H1 (cell line): ENCODE data around the gene DHDH. TPM values are rescaled to one million over a fixed set of nuclear protein-coding genes. Genes with fewer than 3 reads are reported as not detected.

Experiments
- ASH2L ChIP-seq: fragments of 200-600, 300-600 bp; sonication (generic); IDR thresholded peaks from one replicate; pipeline ENCODE4 v1.7.1; 2017; ENCODE audit warnings: low read length
- BRCA1 ChIP-seq: IDR thresholded peaks from 2 replicates; pipeline ENCODE4 v1.6.1; 2012; ENCODE audit warnings: low read depth, low read length, improper control_type of control experiment
- CBX5 ChIP-seq: fragments of 300-800, 300-1000 bp; sonication (generic); IDR thresholded peaks from 2 replicates; pipeline ENCODE4 v1.7.1; 2016; ENCODE audit warnings: antibody characterized with exemption, low read length, low read depth
- CHD1 ChIP-seq: IDR thresholded peaks from 2 replicates; pipeline ENCODE4 v1.6.1; 2012; ENCODE audit warnings: low read depth, low read length, improper control_type of control experiment
- CHD2 ChIP-seq: IDR thresholded peaks from 2 replicates; pipeline ENCODE4 v1.6.1; 2012; ENCODE audit warnings: low read length, improper control_type of control experiment
- CREB1 ChIP-seq: IDR thresholded peaks from 2 replicates; pipeline ENCODE4 v1.6.1; 2012; ENCODE audit warnings: inconsistent platforms
- EGR1 ChIP-seq: IDR thresholded peaks from 2 replicates; pipeline ENCODE4 v1.6.1; 2011; ENCODE audit warnings: low read depth, low read length, borderline replicate concordance
- EP300 ChIP-seq, 2 experiments: IDR thresholded peaks; 1 replicate in 1 of 2; 2 replicates in 1 of 2; pipeline ENCODE4 v1.6.1; 2011 to 2012; ENCODE audit warnings: low read depth in 2 of 2, low read length in 2 of 2, mild to moderate bottlenecking in 2 of 2, borderline replicate concordance in 1 of 2, inconsistent platforms in 1 of 2, moderate library complexity in 1 of 2
- JUN ChIP-seq: IDR thresholded peaks from 2 replicates; pipeline ENCODE4 v1.6.1; 2011; ENCODE audit warnings: low read depth, mild to moderate bottlenecking, improper control_type of control experiment, low read length
- JUND ChIP-seq: IDR thresholded peaks from 2 replicates; pipeline ENCODE4 v1.6.1; 2011; ENCODE audit warnings: mild to moderate bottlenecking, improper control_type of control experiment, low read length
- KDM1A ChIP-seq: fragments of 200-600, 300-600 bp; sonication (generic); IDR thresholded peaks from 2 replicates; pipeline ENCODE4 v1.7.1; 2016; ENCODE audit warnings: mild to moderate bottlenecking, low read length, borderline replicate concordance
- KDM4A ChIP-seq: IDR thresholded peaks from one replicate; pipeline ENCODE4 v1.7.1; 2012; ENCODE audit warnings: low read depth, mild to moderate bottlenecking, moderate library complexity, low read length, inconsistent platforms; ENCODE audit not compliant: severe bottlenecking
- MAFK ChIP-seq: IDR thresholded peaks from 2 replicates; pipeline ENCODE4 v1.6.1; 2012; ENCODE audit warnings: low read depth, mild to moderate bottlenecking, improper control_type of control experiment, low read length
- MAX ChIP-seq: IDR thresholded peaks from 2 replicates; pipeline ENCODE4 v1.6.1; 2012; ENCODE audit warnings: inconsistent platforms
- NANOG ChIP-seq: IDR thresholded peaks from 2 replicates; pipeline ENCODE4 v1.6.1; 2011; ENCODE audit warnings: low read length, low read depth, mild to moderate bottlenecking, inconsistent platforms; ENCODE audit not compliant: insufficient read depth, poor library complexity, severe bottlenecking
- NRF1 ChIP-seq: IDR thresholded peaks from 2 replicates; pipeline ENCODE4 v1.6.1; 2011; ENCODE audit warnings: mild to moderate bottlenecking, low read depth, low read length, improper control_type of control experiment
- POLR2AphosphoS5 ChIP-seq: IDR thresholded peaks from 2 replicates; pipeline ENCODE4 v1.6.1; 2011; ENCODE audit warnings: low read depth, low read length
- RBBP5 ChIP-seq: IDR thresholded peaks from 2 replicates; pipeline ENCODE4 v1.7.1; 2012; ENCODE audit warnings: low read depth, mild to moderate bottlenecking, inconsistent platforms, low read length, moderate library complexity, borderline replicate concordance
- RFX5 ChIP-seq: IDR thresholded peaks from 2 replicates; pipeline ENCODE4 v1.6.1; 2011; ENCODE audit warnings: low read depth, low read length, improper control_type of control experiment, borderline replicate concordance
- RXRA ChIP-seq: IDR thresholded peaks from 2 replicates; pipeline ENCODE4 v1.6.1; 2011; ENCODE audit warnings: low read depth, mild to moderate bottlenecking, low read length, moderate library complexity; ENCODE audit not compliant: insufficient read depth
- SIRT6 ChIP-seq: IDR thresholded peaks from one replicate; pipeline ENCODE4 v1.7.1; 2012; ENCODE audit warnings: low read length, inconsistent platforms
- SP1 ChIP-seq: IDR thresholded peaks from 2 replicates; pipeline ENCODE4 v1.6.1; 2011; ENCODE audit warnings: low read depth, low read length
- SP4 ChIP-seq: IDR thresholded peaks from 2 replicates; pipeline ENCODE4 v1.6.1; 2012; ENCODE audit warnings: low read length, inconsistent platforms
- SRF ChIP-seq: IDR thresholded peaks from 2 replicates; pipeline ENCODE4 v1.6.1; 2011; ENCODE audit warnings: mild to moderate bottlenecking, low read depth, low read length, moderate library complexity
- TBP ChIP-seq: IDR thresholded peaks from 2 replicates; pipeline ENCODE4 v1.6.1; 2011; ENCODE audit warnings: low read depth, low read length, improper control_type of control experiment
- ZNF274 ChIP-seq: IDR thresholded peaks from 2 replicates; pipeline ENCODE4 v1.7.0; 2012; ENCODE audit warnings: low read length, borderline replicate concordance; ENCODE audit errors: extremely low read depth
- polyA plus RNA-seq, 7 experiments: library from polyadenylated mRNA; depleted of rRNA in 3 of 7; stranded (reverse) in 5 of 7; unstranded in 2 of 7; fragments of >200 nt in 5 of 7; fragments of 200-250 nt in 2 of 7; gene quantifications; 1 replicate in 5 of 7; 2 replicates in 1 of 7; 4 replicates in 1 of 7; pipeline versions ENCODE4 v1.2.1 to v1.2.3, GENCODE V29; 2011 to 2013; ENCODE audit warnings: missing spikeins in 2 of 7, mixed read lengths in 2 of 7
- total RNA-seq: library from RNA; stranded (reverse); fragmentation: NEBNext Ultra II Directional; extraction: Animal tissue kit (Norgen Biotek cat#: 25700); gene quantifications from 2 replicates; pipeline ENCODE4 v1.2.1, GENCODE V29; 2021

Gene DHDH
- total and polyA plus RNA-seq, 2 of the 8 experiments (the other 6 are each of a cell fraction or from before 2014, with no cell fraction given), result 2.2 to 2.8 TPM

- TF ChIP-seq CREB1 (peak; percentile 75), BRCA1 (no peak; the same call in 1 of the 2 replicates), ASH2L (no peak), RBBP5 (no peak), EP300 (IDR thresholded peaks at IDR 0.05; ENCODE audit: borderline replicate concordance in 1 of 2, low read depth in 2 of 2, low read length in 2 of 2) (no peak), CHD2 (peak; percentile 70; the same call in 1 of the 2 replicates), NRF1 (no peak), POLR2AphosphoS5 (peak; percentile 93), MAX (peak; percentile 24; the same call in 1 of the 2 replicates), KDM4A (peak; percentile 43), JUN (no peak), CHD1 (no peak), TBP (peak; percentile 75), SRF (no peak), RFX5 (no peak; the same call in 1 of the 2 replicates), SIRT6 (no peak), ZNF274 (no peak), EGR1 (peak; percentile 62), MAFK (no peak), CBX5 (no peak), KDM1A (no peak), JUND (no peak), SP1 (peak; percentile 91), RXRA (no peak), NANOG (no peak), SP4 (peak; percentile 89; the same call in 1 of the 2 replicates)
Observed at GRCh38 chr19:48993175-48994034, 59.9 kb downstream of the DHDH start, which contains the start of the genes GYS1 and RUVBL2 (continued).
